NCI-H1930 (cell line): ENCODE measurements around the gene KCNMA1.

Experiments used
- DNase-seq, 2 experiments: peaks; one replicate each; lab custom pipeline; 2025; lab: John Stamatoyannopoulos, UW

The KCNMA1 gene

GRCh38 chr10:76902949-76903348 is 734.7 kb downstream of the KCNMA1 start:
- DNase-seq: no peak

- DNase-seq: no peak
Observed at GRCh38 chr10:76901701-76902100, 735.9 kb downstream of the KCNMA1 start.

GRCh38 chr10:76899490-76899889 is 738.1 kb downstream of the KCNMA1 start:
- no peak for DNase-seq

GRCh38 chr10:76892766-76893479 is 744.7 kb downstream of the KCNMA1 start:
- no peak for DNase-seq

- DNase-seq: no peak
Observed at GRCh38 chr10:76887223-76888010, 750.2 kb downstream of the KCNMA1 start.

GRCh38 chr10:76885816-76886215 is 751.8 kb downstream of the KCNMA1 start:
- no peak for DNase-seq

- DNase-seq: no peak
Observed at GRCh38 chr10:76884673-76885275, 752.8 kb downstream of the KCNMA1 start.

- no peak for DNase-seq
Observed at GRCh38 chr10:76883596-76883995, 754.0 kb downstream of the KCNMA1 start.

GRCh38 chr10:76882796-76883195 is 754.8 kb downstream of the KCNMA1 start:
- no peak for DNase-seq

GRCh38 chr10:76882245-76882644 is 755.4 kb downstream of the KCNMA1 start:
- no peak for DNase-seq

- DNase-seq: no peak
Observed at GRCh38 chr10:76881477-76882220, 756.0 kb downstream of the KCNMA1 start.

GRCh38 chr10:76880931-76881330 is 756.7 kb downstream of the KCNMA1 start:
- DNase-seq: no peak

- no peak for DNase-seq
Observed at GRCh38 chr10:76879116-76879913, 758.3 kb downstream of the KCNMA1 start.

GRCh38 chr10:76878514-76878913 is 759.1 kb downstream of the KCNMA1 start:
- no peak for DNase-seq

- DNase-seq: no peak
Observed at GRCh38 chr10:76874896-76875295, 762.7 kb downstream of the KCNMA1 start.

GRCh38 chr10:76874176-76874575 is 763.4 kb downstream of the KCNMA1 start:
- DNase-seq: no peak

- no peak for DNase-seq
Observed at GRCh38 chr10:76871697-76872295, 765.8 kb downstream of the KCNMA1 start.

GRCh38 chr10:76869931-76870330 is 767.7 kb downstream of the KCNMA1 start:
- no peak for DNase-seq

GRCh38 chr10:76868098-76868977 is 769.3 kb downstream of the KCNMA1 start:
- DNase-seq: no peak
